Stimulated activated CD4-positive, alpha-beta T cell treated with anti-CD3 and anti-CD28 coated beads, TNF-alpha, amount 100 ng/mL, for 24 hours (primary cell): Measurements from ENCODE around the gene PRKAG1.

Experiments
- DNase-seq, 3 experiments: peaks; one replicate each; pipeline ENCODE4 v3.0.0-alpha.2; 2020; ENCODE audit warnings: low read depth in 3 of 3

Gene PRKAG1

DNA sequence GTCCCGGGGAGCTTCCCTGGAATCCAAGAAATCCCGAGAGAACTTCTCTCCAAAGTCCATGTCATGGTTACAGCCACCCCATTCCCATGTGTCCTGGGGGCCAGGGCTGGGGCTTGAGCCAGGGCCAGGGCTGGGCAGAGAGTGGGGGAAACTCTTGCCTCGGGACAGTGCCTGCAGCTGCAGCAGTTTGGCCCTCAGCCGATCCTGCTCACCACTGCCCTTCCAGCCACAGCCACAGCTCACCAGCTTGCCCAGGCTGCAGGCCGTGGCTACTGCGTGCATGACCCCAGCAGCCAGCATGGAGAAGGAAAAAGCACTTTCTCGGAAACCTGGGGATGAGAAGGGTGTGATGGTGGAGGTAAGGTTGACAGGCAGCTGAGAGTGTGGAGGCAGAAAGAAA is 50.6 kb downstream of the PRKAG1 start:
- DNase-seq = no peak

DNA sequence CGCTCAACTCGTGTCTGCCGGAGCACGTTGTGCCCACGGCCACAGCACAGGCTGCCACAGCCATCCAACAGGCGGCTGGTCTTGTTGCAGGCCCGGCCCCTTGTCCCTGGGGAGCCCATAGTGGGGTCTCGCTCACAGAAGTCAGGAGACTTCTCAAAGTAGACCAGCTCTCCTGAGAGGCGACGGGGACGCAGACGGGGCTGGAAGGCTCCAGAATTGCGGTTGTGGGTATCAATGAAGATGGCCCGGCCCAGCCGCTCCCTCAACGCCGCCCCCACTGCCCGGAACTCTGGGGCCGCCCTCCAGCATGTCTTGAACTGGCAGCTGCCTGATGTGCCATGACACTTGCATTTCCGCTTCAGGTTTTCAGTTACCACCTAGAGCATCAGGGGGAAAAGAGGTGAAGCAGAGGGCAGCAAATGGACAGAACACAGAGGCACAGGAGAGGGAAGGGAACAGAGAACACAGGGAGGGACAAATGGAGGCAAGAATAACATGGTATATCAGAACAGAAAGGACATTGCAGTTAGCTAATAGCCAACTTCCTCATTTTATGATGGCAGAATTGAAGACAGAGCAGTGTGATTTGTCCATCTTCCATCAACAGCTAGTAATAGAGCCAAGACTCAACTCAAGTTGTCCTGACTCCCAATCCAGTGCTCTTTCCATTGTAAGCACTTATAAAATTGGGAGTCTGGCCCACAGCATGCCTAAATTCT is 52.2 kb downstream of the PRKAG1 start:
- DNase-seq = no peak

DNA sequence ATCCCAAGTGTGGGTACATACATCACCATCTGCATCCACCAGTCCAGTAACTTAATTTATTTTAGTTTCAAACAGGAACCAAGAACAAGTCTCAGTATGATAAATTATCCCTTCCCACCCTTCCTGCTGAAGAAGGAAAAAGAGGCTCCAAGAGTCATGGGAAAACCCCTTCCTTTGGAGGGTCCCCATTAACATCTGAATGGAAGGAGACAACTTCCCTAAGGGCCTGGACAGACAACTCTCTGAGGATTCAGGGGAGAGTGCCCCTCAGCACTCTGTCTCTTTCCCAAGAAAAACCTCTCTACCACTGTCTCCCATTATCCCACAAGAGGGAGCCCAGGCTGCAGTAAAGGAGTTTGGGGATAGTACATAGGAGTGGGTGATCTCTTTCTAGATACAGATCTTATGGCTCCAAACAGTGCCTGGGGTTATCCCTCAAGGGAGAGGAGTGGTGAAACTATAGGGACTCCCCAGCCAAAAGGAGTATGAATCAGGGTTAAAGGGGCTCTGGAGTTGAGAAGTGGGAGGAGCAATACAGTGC is 53.2 kb downstream of the PRKAG1 start:
- no peak for DNase-seq

DNA sequence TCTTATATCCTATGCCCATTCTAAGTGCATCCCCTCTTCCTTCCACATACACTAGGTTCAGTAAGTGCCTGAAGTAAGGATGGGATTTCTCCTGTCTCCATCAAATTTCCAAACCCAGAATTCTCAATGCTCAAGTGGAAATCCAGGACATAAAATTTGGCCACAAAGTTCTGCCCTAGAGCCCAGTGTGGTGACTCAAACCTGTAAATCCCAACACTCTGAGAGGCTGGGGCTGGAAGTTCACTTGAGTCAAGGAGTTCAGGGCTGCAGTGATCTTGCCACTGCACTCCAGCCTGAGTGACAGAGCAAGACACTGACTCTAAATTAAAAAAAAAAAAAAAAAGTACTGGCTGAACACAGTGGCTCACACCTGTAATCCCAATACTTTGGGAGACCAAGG is 56.8 kb downstream of the PRKAG1 start:
- no peak for DNase-seq

DNA sequence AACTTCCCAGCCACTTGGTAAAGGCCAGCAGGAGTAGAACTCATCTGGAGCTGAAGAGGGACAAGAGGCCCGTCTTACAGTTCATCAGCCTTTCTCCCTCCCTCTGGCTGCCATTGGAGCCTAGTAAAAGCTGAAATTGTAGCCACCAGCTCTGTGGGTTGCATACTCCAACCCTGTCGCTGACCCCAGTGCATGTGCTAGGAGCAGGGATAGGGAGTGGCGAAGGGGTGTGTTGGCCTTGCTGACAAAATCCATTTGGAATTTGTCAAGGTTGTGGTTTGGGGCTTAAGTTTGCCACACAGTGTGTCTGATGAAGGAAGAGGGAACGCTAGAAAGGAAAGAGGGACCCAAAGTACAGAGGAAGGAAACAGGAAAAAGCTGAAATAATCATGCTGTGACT is 57.2 kb downstream of the PRKAG1 start:
- DNase-seq = no peak

DNA sequence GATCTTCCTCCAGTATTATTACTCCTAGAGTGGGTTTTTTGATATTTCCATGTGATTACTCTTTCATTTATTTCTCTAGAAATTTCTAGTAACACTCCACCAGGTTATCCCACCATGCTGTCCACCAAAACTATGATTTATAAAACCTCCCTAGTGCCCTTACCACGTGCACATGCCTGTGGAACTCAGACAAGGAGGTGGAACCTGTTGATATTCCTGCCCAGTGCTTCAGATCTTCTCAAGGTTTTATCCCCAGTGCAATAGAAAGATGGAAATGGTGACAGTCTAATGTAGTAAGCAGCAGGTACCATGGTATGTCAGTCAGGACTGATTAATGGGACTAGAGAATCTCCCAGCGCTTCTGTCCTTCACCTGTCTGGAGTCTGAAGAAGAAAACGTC is 57.7 kb downstream of the PRKAG1 start:
- DNase-seq = no peak

DNA sequence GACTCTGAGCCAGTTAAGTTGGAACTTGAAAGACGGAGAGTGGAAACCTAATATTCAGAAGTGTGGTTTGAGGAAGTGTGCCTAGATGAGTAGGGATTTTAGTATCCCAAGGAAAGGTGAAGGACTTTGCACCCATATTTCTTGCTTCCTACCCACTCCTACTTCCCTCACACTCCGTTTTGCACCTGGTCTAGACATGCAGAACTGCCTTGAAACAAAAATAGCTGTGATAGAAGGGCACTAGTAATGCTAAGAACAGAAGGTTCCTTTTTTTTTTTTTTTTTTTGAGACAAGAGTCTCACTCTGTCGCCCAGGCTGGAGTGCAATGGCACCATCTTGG is 60.6 kb downstream of the PRKAG1 start:
- no peak for DNase-seq

DNA sequence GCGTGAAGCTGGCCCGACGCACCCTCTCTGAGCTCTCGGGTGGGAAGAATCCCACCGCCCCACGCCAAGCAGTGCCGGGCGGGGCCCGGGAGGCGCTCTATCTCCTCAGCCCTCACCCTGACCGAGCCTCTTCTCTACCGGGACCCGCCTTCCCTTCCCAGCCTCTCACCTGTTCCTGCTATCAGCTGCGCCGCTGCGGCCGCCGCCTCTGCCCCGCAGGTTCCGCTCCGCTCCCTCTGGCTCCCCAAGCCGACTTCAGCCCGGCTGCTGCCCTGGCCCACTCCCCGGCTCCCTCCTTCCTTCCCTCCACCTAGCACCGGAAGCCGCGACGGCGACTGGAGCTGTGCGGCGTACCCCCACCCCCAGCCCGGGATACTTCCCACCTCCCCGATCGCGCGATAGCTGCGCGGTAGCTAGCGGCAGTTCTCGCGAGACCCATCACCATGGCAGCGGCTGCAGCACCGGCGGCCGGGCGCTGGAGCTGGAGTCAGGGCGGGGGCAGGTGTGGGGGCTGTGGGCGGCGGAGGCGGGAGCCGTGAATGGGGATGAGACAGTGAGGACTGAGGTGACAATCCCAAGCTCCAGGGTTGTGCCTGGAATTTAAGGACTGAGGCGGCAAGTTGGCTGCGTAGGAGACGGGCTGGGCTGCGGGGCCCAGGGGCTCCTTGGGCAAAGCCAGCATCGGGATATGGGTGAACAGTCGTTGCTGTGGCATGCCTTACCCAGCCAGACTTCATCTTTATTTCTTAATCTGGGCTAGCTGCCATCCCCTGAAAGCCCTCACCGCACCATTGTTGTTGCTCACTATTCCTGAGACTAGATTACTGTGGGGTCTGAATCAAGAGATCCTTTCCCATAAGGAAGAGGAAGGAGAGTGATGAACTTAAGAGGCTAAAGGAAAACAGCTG is 61.2 kb downstream of the PRKAG1 start, which contains the start of gene ARF3:
Gene ARF3, minus strand, starts transcription at position 347 of the 908 bp plus-strand sequence. CDS start 16,392 bp downstream, outside the sequence.
- peak; percentile 85 to 93 (median 86) for DNase-seq

DNA sequence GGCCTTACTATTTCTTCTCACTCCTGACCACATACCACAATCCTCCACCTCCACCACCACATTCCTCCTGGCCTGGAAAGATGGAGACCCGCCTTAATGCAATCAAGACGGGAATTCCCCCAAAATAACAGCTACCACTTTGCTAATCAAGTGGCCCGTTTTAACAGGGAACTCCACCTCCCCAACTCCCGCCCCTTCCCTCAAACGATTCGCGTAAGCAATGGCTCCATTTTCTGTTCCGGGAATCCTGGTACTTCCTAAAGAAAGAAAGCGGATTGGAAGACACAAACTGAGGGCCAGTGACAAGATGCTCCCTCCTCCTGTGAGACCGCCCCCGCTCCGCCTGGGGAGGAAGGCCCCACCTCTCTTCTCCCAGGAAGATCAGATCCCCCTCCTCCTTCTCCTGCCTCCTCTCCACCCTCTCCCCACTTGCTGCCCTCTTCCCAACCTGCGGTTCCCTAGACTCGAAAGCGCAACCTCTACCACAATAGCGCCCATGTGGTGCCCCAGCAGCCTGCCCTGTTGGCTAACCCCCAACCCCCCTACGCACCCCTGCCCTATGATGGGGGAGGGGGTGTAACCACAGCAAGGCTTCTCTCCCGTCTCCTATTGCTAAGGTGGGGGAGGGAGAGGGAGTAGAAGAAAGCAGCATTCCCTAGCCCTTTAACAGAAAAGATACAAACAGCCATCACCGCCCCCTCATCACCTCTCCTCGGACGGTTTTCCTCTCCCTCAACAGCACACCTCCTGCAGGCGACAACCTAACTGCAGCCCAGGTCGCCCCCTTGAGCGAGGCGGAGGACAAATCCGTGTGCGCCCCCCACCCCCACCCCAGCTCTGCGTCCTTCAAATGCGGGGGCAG is 62.1 kb downstream of the PRKAG1 start:
- DNase-seq = peak in 1 of 3 experiments; percentile 32

DNA sequence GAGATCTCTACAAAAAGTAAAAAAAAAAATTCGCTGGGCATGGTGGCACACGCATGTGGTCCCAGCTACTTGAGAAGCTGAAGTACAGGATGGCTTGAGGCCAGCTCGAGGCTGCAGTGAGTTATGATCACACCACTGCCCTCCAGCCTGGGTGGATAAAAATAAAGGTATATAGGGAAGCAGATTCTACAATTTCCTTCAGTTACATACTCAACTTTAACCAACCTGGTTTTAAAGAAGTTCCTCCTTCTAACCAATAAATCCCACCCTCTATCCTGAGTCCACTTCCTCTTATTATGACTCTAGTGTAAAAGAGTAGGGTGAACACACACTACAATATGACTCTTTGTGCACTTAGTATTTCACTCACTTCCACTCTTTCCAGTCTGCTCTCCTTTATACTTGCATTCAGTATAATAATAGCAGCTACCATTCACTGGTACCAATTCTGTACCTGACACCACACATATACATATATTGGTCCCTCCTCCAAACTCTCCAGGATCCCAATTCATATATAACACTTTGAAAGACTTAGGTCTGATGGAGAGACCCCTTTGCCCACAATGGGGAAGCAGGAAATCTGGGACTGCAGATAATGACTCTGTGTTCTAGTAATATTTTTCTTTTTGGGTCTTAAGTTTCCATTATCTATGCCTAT is 63.6 kb downstream of the PRKAG1 start:
- no peak for DNase-seq

DNA sequence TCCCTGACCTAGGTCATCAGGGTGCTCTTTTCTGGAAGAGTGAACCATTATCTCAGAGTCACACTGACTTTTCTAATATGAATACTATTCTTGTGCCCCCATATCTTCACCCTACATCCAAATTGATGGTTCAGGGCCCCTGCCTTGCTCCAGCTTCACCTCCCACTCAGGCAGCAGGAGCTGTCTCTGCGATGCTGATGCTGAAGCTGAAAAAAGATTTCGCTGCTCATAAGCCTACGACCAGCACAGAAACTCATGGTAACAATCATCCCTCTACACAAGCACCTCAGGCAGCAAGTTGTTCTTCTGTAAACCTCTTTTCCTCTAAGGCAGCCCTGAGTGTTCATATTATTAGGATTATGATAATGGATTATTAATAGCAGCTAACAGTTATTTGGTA is 64.5 kb downstream of the PRKAG1 start:
- no peak for DNase-seq

DNA sequence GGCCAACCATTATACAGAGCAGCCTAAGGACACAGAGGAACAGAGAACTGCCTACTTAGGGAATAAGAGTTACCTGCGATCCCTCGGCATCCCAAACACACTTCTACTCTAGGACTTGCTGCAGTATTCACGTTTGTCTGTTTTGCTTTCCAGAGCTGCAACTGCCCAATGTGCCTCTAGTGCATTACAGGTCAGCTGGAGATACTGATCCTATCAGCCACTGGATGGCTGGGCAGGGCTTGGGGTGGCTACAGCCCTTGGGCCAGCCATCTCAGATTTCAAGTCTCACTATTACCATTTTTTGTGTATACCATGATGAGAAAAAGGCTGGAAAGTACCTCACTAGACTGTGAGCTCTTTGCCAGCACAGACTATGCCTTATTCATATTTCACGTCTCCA is 65.9 kb downstream of the PRKAG1 start:
- DNase-seq = no peak
